ENCODE results near the gene CCDC8.

The CCDC8 gene

DNA sequence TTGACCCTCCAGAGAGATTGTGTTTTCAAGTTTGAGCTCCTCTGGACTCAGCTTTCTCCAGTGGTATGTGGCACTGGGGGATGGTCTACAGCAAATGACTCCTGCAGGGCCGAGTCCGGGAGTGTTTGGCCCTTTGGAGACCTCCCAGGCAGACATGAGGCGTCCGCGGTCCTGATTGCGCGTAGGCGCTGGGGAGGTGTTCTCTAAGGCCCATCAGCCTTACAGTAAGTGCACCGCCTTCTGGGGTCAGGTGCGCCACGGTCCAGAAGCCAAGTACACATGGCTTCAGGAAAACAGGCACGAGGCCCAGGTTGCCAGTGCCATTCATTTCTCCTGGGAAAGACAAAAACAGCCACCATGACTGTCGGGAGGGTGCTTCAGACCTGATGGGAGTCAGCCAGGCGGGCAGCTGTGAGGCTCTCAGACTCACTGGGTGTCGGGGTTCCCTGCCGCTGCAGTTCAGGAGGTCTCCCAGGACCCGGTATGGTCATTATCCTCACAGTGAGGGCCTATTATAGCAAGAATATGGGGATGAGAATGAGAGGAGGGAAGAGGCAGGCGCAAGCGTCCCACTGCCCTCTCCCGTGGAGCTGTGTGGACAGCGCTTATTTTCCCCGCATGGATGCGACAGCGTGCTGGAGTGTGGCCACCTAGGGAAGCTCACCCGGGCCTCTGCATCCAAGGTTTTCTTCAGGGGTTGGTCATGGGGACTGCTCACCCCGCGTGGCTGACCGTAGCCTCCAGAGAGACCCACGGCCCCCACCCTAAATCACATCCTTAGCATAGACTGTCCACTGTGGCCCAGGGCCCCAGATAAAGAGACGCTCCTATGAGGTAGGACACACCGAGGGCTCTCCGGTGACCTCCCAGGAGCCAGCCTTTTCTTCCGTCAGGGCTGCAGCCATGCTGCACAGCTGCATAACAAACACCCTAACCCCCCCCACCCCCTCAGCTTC, 21.8 kb downstream of the CCDC8 start:
- Histone ChIP-seq H3K4me3 (ENCODE audit: low read depth, low read length) (no peak overlapping the region), H3K27me3 (no peaks in the 10 kb centered on the region), H3K9me3 (no peaks in the 10 kb centered on the region), H3K36me3 (peaks cover 51% of the 10 kb centered on the region), H3K4me1 (no peaks in the 10 kb centered on the region; the same call in 1 of the 2 replicates)
- no peak for DNase-seq
- TF ChIP-seq, protein P1, sequence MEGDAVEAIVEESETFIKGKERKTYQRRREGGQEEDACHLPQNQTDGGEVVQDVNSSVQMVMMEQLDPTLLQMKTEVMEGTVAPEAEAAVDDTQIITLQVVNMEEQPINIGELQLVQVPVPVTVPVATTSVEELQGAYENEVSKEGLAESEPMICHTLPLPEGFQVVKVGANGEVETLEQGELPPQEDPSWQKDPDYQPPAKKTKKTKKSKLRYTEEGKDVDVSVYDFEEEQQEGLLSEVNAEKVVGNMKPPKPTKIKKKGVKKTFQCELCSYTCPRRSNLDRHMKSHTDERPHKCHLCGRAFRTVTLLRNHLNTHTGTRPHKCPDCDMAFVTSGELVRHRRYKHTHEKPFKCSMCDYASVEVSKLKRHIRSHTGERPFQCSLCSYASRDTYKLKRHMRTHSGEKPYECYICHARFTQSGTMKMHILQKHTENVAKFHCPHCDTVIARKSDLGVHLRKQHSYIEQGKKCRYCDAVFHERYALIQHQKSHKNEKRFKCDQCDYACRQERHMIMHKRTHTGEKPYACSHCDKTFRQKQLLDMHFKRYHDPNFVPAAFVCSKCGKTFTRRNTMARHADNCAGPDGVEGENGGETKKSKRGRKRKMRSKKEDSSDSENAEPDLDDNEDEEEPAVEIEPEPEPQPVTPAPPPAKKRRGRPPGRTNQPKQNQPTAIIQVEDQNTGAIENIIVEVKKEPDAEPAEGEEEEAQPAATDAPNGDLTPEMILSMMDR (IDR thresholded peaks at IDR 0.05; ENCODE audit: low read depth, low read length): no peak

DNA sequence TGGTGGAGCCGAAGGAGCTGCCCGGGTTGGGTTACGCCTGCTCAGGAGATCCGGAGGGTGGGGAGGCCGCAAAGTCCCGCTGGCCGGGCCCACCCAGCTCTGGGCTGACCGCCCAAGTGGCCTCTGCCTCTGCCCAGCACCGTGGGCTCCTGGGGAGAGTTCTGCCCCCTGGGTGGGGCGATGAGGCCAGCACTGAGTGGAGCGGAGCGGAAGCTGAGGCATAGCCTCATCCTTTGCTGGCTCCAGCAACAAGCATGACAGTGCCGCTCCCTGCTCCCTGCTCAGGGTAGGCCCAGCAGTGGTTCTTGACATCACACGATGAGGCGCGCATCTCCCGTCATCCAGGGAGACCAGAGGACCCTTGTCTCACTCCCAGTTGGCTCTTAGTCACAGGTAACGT, 22.5 kb downstream of the CCDC8 start:
- no peak for DNase-seq
- no peaks in the 10 kb centered on the region for H3K27me3 ChIP-seq
- no peaks in the 10 kb centered on the region; the same call in 1 of the 2 replicates for H3K4me1 ChIP-seq
- peaks cover 52% of the 10 kb centered on the region for H3K36me3 ChIP-seq
- no peaks in the 10 kb centered on the region for H3K9me3 ChIP-seq
- H3K4me3 ChIP-seq (ENCODE audit: low read depth, low read length): no peak overlapping the region
- TF ChIP-seq, protein P1 (IDR thresholded peaks at IDR 0.05; ENCODE audit: low read depth, low read length): no peak

DNA sequence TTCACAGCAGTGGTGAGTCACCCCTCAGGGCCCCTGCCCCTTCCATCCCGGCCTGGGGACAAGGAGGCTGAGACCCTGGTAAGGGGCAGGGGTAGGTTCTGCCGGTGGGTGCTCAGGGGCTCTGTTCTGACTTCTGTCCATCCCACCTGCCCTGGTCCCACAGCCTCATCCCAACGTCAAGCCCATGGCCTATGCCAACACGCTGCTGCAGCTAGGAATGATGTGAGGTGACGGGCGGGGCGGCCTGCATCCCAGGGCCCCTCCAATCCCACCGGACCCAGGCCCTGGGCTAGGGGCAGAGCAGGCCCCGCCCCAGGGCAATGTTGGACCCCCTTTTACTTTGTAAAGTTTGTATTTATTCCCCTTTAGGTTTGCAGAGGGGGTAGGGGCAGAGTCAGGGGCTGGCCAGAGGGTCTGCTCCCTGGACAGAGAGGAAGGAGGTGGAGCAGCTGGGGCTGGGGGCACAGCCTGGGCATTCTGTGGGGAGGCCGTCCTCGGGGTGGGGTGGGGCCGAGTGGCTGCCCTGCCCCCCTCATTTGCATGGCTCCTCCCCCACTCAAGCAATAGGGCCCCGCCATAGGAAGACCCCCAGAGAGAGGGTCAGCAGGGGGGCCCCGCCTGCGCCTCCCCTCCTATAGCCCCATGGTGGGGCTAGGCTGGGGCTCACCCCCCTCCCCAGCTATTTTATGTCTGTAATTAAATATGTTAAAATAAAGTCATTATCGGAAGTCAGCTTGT, 23.1 kb downstream of the CCDC8 start:
- H3K4me1 ChIP-seq: no peaks in the 10 kb centered on the region; the same call in 1 of the 2 replicates
- no peaks in the 10 kb centered on the region for H3K9me3 ChIP-seq
- no peaks in the 10 kb centered on the region for H3K27me3 ChIP-seq
- no peak for DNase-seq
- peaks cover 53% of the 10 kb centered on the region for H3K36me3 ChIP-seq
- TF ChIP-seq, protein P1 (IDR thresholded peaks at IDR 0.05; ENCODE audit: low read depth, low read length): no peak
- no peak overlapping the region for H3K4me3 ChIP-seq (ENCODE audit: low read depth, low read length)

DNA sequence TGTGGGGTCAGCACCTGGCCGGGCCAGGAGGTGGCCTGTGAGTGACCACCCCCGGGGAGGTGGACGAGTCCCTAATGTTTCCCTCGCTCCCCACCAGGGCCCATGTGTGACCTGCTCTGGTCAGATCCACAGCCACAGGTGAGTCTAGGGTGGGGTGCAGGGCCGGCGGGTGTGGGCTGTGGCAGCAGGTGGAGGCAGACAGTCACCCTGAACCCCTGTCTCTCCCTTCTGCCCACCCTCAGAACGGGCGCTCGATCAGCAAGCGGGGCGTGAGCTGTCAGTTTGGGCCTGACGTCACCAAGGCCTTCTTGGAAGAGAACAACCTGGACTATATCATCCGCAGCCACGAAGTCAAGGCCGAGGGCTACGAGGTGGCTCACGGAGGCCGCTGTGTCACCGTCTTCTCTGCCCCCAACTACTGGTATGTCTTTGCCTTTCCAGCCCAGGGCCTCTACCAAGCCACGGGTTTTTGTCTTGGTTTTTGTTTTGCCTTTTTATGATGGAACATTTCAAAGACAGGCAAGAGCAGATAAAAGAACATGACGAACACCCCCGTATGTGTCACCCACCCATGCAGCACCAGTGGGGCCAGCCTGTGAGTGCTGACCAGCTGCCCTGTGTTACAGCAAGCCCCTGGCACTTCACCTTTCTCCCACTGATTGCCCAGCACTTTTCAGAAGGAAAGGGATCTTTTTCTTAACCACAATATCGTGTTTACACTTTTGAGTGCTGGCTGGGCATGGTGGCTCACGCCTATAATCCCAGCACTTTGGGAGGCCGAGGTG, 24.9 kb downstream of the CCDC8 start:
- TF ChIP-seq, protein P1 (IDR thresholded peaks at IDR 0.05; ENCODE audit: low read depth, low read length): no peak
- H3K36me3 ChIP-seq: peaks cover 65% of the 10 kb centered on the region
- H3K4me1 ChIP-seq: no peaks in the 10 kb centered on the region
- no peak overlapping the region for H3K4me3 ChIP-seq (ENCODE audit: low read depth, low read length)
- H3K27me3 ChIP-seq: no peaks in the 10 kb centered on the region
- H3K9me3 ChIP-seq: no peaks in the 10 kb centered on the region
- no peak for DNase-seq

DNA sequence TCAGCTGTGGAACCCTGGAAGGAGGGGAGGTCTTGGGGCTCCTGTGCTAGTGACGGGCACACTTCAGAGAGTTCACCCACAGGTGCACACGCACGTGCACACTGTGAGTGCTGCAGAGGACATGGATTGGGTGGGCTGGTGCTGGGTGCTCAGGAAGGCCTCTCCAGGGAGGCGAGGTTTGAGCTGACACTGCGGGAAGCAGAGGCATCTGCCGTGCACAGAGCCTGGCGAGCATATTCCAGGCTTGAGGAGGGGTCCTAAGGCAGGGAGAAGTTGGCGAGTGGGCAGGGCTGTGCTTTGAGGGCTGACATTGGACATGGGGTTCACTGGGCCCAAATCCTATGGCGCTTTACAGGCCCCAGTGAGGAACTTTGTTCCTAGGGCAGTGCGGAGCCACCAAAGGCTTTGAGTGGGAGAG, 25.6 kb downstream of the CCDC8 start:
- Histone ChIP-seq H3K4me1 (no peaks in the 10 kb centered on the region), H3K9me3 (no peaks in the 10 kb centered on the region), H3K4me3 (ENCODE audit: low read depth, low read length) (no peak overlapping the region), H3K36me3 (peaks cover 73% of the 10 kb centered on the region), H3K27me3 (no peaks in the 10 kb centered on the region)
- TF ChIP-seq, protein P1 (IDR thresholded peaks at IDR 0.05; ENCODE audit: low read depth, low read length): no peak
- no peak for DNase-seq

All from BE2C (cell line).